Stimulated activated CD4-positive, alpha-beta T cell treated with anti-CD3 and anti-CD28 coated beads, Interleukin-12 subunit alpha, Interleukin-12 subunit beta, amount 100 ng/mL, for 48 hours (primary cell): ENCODE measurements around the gene EMILIN2.
"Not testable (repeated sequence)": the region's sequence is repeated elsewhere in the genome, so short reads cannot be mapped to it uniquely, and the experiment has no call there.

ENCODE experiments used
- DNase-seq, 3 donors: peaks; one replicate each; pipeline ENCODE4 v3.0.0-alpha.2; 2020; ENCODE audit warnings: low read depth in 2 of 3, low spot score in 1 of 3

Gene EMILIN2

DNA sequence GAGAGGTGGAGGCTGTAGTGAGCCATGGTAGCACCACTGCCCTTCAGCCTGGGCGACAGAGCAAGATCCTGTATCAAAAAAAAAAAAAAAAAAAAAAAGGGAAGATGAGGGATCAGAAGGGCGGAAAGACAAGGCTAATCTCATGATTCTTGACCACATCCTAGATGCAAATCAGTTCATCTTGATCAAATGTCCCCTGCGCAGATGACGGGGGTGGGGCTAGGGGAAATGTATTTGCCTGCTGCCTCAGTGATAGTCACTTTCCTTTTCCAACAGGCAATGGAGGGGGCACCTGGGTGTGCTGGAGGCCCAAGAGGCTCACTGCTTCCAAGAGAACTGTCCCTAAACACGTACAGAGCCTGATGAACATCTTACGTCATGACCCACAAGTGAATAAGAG lies 3.7 kb upstream of the EMILIN2 start:
- DNase-seq: no peak

DNA sequence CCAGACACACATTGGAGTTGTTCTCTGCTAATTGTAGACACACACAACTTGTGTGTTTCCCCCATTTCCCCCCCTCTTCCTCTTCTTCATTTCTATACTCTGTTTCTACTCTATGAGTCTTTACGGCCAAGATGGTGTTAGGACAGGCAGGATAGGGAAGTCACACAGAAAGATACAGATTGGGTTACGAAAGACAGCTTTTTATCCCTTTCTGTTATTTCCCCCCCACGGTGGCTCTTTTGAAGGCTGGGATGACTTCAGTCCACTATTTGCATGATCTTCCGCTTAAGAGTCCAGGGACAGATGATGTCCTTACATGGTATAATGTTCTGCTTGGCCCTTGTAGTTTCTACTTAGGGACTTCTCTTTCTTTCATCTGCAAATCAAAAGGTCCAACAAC lies 1.6 kb upstream of the EMILIN2 start:
- no peak for DNase-seq

DNA sequence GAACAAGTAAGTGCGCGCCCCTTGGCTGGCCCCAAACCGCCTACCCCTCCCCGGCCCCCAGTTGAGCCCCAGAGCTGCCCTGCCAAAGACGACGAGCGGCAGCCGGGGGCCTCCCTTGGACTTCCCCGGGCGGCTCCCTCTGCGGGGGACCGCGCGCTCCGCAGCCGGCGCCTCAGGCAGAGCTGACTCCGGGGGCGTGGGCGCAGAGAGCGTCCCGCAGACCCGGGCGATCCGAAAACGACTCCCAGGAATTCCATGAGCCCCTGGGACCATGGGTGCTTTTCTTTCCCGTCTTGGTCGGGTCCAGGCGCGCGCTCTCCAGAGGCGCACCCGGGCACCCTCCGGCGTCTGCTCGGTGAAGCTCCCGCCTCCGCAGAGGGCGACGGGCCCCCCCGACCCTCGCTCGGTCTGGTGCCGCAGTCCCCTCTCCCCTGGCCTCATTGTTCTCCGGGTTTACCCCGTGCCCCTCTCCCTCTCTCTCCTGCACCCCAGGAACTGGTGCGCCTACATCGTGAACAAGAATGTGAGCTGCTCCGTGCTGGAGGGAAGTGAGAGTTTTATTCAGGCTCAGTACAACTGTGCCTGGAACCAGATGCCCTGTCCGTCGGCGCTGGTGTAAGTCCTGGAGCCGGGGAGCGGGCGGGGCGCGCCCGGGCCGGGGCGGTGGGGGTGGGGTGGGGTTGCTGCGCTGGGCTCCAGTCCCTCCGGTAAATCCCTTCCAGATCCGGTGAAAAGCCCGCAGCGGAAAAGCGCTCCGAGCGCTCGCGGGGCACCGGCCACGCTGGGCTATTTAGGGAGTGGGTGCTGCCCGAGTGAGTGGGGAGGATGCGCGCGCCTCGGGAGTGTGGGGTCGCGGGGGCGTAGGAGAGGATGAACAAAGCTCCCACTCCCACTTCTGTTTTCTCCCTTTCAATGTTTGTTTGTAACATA lies 776 bp downstream of the EMILIN2 start:
- peak in 1 of 3 donors; percentile 16 for DNase-seq

GRCh38 chr18:2848247-2849246 lies 1.7 kb downstream of the EMILIN2 start:
- DNase-seq: no peak

DNA sequence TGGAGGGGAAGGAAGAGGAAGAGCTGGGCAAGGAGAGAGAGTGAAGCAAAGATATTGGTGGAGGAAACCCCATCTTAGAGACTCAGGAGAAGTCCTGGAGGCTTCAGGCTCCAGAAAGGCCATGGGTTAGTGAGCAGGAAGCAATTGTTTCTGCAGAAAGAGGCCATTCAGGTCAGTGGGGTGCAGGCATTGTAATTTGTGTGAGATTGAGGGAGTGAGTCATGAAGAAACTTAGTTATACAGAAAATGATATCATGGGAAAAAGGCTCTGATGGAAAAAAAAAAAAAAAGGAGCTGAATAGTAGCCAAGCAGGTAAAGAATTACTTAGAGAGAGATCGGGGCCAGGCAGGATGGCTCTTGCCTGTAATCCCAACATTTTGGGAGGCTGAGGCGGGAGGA lies 4.0 kb downstream of the EMILIN2 start:
- DNase-seq: no peak

DNA sequence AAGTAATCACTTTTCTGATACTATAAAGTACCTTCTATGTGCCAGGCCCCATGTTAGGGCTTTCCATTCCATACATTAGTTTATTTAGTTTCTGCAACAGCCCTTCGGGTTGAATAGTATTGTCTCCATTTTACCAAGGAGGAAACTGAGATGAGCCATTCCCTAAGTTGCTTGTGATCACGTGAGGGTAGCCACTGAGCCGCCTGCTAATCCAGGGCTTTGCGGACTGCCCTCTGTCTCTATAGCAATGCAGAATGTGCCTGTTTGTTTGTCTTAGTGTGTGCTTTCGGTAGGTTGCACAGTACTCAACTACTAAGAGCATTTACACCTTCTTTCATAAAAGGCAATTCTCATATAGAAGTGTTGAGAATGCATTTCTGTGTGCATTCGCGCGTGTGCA lies 5.0 kb downstream of the EMILIN2 start:
- DNase-seq: no peak

- not testable (repeated sequence) for DNase-seq
Measured at GRCh38 chr18:2852460-2852859, 5.7 kb downstream of the EMILIN2 start.

GRCh38 chr18:2853173-2853925 lies 6.5 kb downstream of the EMILIN2 start:
- no peak for DNase-seq

DNA sequence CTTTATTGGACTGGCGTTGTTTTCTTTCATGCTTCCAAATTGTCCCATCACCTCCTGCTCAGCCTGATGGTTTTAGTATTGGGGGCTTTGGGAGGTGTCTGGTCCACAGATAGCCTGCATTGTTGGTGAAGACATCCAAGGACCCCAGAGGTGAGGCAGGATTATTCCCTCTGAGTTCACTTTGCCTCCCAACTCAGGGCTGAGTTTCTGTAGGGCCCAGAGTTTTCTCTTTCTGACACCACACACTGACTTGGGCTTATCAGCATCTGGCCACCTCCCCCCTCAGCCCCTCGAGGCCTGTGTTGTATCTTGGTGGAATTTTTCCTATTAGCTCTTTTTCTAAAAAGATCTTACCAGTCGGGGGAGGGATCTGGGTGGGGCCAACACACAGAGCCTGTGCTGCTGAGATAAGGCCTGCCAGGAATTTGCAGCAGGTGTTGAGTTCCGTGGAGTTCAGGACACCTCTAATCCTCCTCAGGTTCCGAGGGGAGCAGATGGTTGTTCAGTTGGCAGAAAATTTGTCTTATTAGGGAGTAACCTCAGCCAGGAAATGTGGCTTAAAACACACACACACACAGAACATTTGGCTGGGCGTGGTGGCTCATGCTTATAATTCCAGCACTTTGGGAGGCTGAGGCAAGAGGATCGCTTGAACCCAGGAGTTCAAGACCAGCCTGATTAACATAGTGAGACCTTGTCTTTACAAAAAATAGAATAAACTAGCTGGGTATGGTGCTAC lies 7.3 kb downstream of the EMILIN2 start:
- DNase-seq: no peak

GRCh38 chr18:2854875-2855274 lies 8.1 kb downstream of the EMILIN2 start:
- DNase-seq: no peak

DNA sequence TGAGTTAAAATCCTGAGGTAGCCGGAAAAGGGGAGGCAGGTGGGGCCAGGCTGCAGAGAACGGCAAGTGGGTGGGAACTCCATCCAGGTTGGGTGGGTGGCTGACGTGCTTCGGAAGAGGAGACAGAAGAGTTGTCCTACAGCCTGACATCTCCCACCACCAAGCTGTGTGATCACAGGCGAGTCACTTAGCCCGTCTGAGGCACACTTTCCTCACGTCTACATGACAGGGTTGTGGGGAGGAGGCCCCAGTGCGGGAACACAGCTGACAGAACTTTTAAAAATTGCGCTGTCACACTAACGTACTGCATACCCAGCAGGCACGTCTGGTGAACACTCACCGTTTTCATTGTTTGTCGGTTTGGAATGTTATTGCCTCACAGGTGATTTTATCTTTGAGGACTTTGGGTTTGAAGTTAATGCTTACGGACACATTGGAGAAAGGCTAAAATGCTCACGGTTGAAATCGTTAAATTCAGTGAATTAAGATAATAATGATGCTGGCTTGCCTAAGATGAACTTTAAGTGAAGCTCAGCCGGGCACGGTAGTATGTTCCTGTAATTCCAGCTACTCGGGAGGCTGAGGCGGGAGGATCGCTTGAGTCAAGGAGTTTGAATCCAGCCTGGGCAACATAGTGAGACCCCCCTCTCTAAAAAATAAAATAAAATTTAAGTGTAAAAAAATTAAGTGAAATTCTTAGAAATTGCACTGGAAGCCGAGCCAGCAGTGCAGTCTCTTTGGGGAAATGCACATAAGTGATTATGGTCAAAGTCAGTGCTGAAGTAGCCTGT lies 8.9 kb downstream of the EMILIN2 start:
- DNase-seq: no peak

- DNase-seq: no peak
Measured at GRCh38 chr18:2856547-2857170, 9.9 kb downstream of the EMILIN2 start.

DNA sequence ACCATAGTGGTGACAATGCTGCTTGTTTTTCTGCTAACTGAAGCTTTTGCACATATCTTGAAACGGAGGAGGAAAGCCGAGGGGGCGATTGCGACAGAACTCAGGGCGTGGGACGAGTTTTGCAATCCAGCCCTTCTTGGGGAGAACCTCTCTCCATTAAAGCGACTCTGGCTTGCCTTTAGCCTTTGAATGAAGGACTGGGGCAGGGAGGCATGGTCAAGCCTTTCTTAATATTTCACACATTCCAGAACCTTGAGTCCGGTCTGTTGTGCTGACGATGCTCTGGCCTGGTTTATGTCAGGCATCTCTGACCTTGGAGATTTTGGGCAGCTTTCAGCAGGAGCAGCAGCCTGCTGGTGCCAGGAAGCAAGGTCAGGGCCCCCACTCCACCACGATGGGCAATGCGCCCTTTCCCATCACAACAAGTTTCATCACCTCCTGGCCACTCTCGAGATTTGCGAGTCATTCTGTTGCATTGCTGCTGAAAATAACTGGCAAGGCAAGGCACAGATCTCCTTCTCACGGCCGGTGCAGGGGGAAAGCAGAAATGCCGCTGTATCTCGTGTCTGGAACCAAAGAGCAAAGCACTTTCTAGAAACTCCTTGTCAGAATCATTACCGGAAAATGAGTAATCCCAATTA lies 10.8 kb downstream of the EMILIN2 start:
- no peak for DNase-seq

- DNase-seq: not testable (repeated sequence)
Measured at GRCh38 chr18:2860397-2860796, 13.6 kb downstream of the EMILIN2 start.

DNA sequence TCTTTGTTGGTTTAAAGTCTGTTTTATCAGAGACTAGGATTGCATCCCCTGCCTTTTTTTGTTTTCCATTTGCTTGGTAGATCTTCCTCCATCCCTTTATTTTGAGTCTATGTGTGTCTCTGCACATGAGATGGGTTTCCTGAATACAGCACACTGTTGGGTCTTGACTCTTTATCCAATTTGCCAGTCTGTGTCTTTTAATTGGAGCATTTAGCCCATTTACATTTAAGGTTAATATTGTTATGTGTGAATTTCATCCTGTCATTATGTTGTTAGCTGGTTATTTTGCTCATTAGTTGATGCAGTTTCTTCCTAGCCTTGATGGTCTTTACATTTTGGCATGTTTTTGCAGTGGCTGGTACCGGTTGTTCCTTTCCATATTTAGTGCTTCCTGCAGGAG lies 17.2 kb downstream of the EMILIN2 start:
- DNase-seq: not testable (repeated sequence)

DNA sequence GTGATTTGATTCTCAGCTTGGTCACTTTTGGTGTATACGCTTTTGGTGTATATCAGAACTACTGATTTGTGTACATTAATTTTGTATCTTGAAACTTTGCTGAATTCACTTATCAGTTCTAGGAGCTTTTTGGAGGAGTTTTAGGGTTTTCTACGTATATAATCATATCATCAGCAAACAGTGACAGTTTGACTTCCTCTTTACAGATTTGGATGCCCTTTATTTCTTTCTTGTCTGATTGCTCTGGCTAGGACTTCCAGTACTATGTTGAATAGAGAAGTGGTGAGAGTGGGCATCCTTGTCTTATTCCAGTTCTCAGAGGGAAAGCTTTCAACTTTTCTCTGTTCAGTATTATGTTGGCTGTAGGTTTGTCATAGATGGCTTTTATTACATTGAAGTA lies 19.7 kb downstream of the EMILIN2 start:
- DNase-seq: not testable (repeated sequence)

- DNase-seq: no peak
Measured at GRCh38 chr18:2869207-2869606, 22.4 kb downstream of the EMILIN2 start.

DNA sequence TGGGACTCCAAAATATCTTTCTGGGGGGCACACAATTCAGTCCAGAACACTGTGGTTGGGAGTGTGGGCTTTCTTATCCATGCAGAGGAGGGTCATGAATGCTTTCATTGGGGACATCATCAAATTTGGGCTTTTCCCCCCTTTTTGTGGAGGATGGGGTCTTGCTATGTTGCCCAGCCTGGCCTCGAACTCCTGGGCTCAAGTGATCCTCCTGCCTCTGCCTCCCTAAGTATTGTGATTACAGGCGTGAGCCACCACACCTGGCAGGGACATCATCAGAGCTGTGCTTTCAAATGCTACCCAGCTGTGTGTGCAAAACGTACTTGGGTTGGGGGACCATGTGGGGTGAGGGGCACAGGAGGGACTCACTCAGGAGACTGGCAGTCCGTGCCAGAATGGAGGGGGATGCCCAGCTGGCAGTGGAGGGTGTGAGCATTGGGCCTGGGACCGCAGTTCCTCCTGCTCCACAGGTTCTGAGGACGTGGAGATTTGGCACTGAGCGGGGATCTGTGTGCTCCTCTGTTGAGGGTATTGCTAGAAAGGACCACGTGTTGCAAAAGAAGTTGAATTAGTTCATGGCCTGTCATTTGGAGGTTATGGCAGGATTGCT lies 24.4 kb downstream of the EMILIN2 start:
- DNase-seq: no peak
